Liver (tissue), 9 donors: ENCODE results near the gene ZSCAN5A. TPM values are rescaled to one million over a fixed set of nuclear protein-coding genes. Genes with fewer than 3 reads are reported as not detected.
A peak's percentile ranks its signal among the peaks of the same experiment; 100 is the strongest.
"Not testable (repeated sequence)": the region's sequence is repeated elsewhere in the genome, so short reads cannot be mapped to it uniquely, and the experiment has no call there.

ENCODE experiments used
- DNase-seq: peaks from one replicate; pipeline ENCODE4 v3.0.0-alpha.2; 2017; ENCODE audit warnings: low spot score
- H3K27ac ChIP-seq, 2 donors: one replicate each; pipeline ENCODE4 v1.7.0; 2013; ENCODE audit warnings: inconsistent platforms in 2 of 2, low read length in 2 of 2, control low read depth in 1 of 2, low read depth in 1 of 2, mild to moderate bottlenecking in 1 of 2
- H3K27me3 ChIP-seq, 4 donors: one replicate each; pipeline versions ENCODE4 v1.6.1 to v1.7.0; 2013; ENCODE audit warnings: low read length in 3 of 4, inconsistent platforms in 1 of 4, mild to moderate bottlenecking in 1 of 4, moderate library complexity in 1 of 4; ENCODE audit not compliant: control insufficient read depth in 4 of 4, insufficient read depth in 4 of 4
- H3K36me3 ChIP-seq, 4 donors: one replicate each; pipeline versions ENCODE4 v1.6.1 to v1.7.0; 2013; ENCODE audit warnings: low read length in 3 of 4, mild to moderate bottlenecking in 3 of 4, low read depth in 1 of 4, moderate library complexity in 1 of 4; ENCODE audit not compliant: control insufficient read depth in 4 of 4, insufficient read depth in 3 of 4
- H3K4me1 ChIP-seq, 4 donors: one replicate each; pipeline versions ENCODE4 v1.6.1 to v1.7.0; 2013; ENCODE audit warnings: low read length in 3 of 4, mild to moderate bottlenecking in 3 of 4, moderate library complexity in 1 of 4; ENCODE audit not compliant: control insufficient read depth in 4 of 4, insufficient read depth in 4 of 4
- H3K4me3 ChIP-seq, 3 donors: one replicate each; pipeline versions ENCODE4 v1.6.1 to v1.7.0; 2013; ENCODE audit warnings: low read length in 3 of 3, control low read depth in 1 of 3, low read depth in 1 of 3, mild to moderate bottlenecking in 1 of 3
- H3K9ac ChIP-seq, 2 donors: one replicate each; pipeline ENCODE4 v1.7.0; 2013; ENCODE audit warnings: low read length in 2 of 2, mild to moderate bottlenecking in 2 of 2, moderate library complexity in 2 of 2, control low read depth in 1 of 2, low read depth in 1 of 2
- H3K9me3 ChIP-seq, 4 donors: one replicate each; pipeline versions ENCODE4 v1.6.1 to v1.7.0; 2013; ENCODE audit warnings: low read length in 3 of 4; ENCODE audit not compliant: control insufficient read depth in 4 of 4
- CTCF ChIP-seq: fragments of 150-350 bp; IDR thresholded peaks from 2 replicates; pipeline ENCODE4 v1.5.1; 2017; ENCODE audit warnings: improper control_type of control experiment, low read depth, low read length; ENCODE audit not compliant: missing input control
- HNF4A ChIP-seq, 2 donors: conservative IDR thresholded peaks; 2 replicates each; pipeline ENCODE4 v1.6.1; 2016; ENCODE audit warnings: antibody characterized with exemption in 2 of 2, mild to moderate bottlenecking in 2 of 2
- NR2F2 ChIP-seq: IDR thresholded peaks from 2 replicates; pipeline ENCODE4 v1.6.1; 2016; ENCODE audit warnings: antibody characterized with exemption
- RAD21 ChIP-seq, 2 donors: IDR thresholded peaks; 2 replicates each; pipeline ENCODE4 v1.6.1; 2016; ENCODE audit warnings: antibody characterized with exemption in 2 of 2, mild to moderate bottlenecking in 2 of 2
- YY1 ChIP-seq: IDR thresholded peaks from 2 replicates; pipeline ENCODE4 v1.6.1; 2016; ENCODE audit warnings: antibody characterized with exemption, mild to moderate bottlenecking
- WGBS: extraction: QIAGEN DNeasy Blood & Tissue Kit; methylation state at CpG from one replicate; pipeline ENCODE4 v1.1.7; 2013; 5-methylcytosine and 5-hydroxymethylcytosine counted together
- polyA plus RNA-seq, 2 donors: library from polyadenylated mRNA; stranded (reverse) in 1 of 2; unstranded in 1 of 2; fragments of 200-250 nt in 1 of 2; fragments of >200 nt in 1 of 2; fragmentation: Nextera tagmentation in 1 of 2; extraction: Ambion mirVana in 1 of 2; gene quantifications; one replicate each; pipeline versions ENCODE4 v1.2.1 to v1.2.3, GENCODE V29; 2013 to 2015
- total RNA-seq, 2 donors: library from RNA; depleted of rRNA; stranded (reverse); fragments of >200 nt; gene quantifications; one replicate each; pipeline ENCODE4 v1.2.3, GENCODE V29; 2014
- TF ChIP-seq, protein P1 (sequence below): IDR thresholded peaks from 2 replicates; pipeline ENCODE4 v1.6.1; 2016; ENCODE audit warnings: antibody characterized with exemption
- donor health status: healthy.
- donor health status: healthy.
- donor health status: healthy.
- donor health status: healthy.
- donor health status: healthy.

Gene ZSCAN5A
- total and polyA plus RNA-seq, 4 donors: 2.2 to 9.6 (median 5.0) TPM

- no peak for DNase-seq
- Histone ChIP-seq H3K4me3 (no peak overlapping the region), H3K4me1 (no peaks in the 10 kb centered on the region), H3K9me3 (no peaks in the 10 kb centered on the region), H3K9ac (no peak overlapping the region), H3K27me3 (no peaks in the 10 kb centered on the region), H3K27ac (no peak overlapping the region), H3K36me3 (no peaks in the 10 kb centered on the region)
- TF ChIP-seq NR2F2 (no peak), RAD21 (IDR thresholded peaks at IDR 0.05) (peak; percentile 79 to 83), CTCF (peak; percentile 39)
- 51% methylated on average over 5 of the region's 5 CpGs for WGBS
Measured at GRCh38 chr19:56253737-56254136, 60.9 kb downstream of the ZSCAN5A start.

DNA sequence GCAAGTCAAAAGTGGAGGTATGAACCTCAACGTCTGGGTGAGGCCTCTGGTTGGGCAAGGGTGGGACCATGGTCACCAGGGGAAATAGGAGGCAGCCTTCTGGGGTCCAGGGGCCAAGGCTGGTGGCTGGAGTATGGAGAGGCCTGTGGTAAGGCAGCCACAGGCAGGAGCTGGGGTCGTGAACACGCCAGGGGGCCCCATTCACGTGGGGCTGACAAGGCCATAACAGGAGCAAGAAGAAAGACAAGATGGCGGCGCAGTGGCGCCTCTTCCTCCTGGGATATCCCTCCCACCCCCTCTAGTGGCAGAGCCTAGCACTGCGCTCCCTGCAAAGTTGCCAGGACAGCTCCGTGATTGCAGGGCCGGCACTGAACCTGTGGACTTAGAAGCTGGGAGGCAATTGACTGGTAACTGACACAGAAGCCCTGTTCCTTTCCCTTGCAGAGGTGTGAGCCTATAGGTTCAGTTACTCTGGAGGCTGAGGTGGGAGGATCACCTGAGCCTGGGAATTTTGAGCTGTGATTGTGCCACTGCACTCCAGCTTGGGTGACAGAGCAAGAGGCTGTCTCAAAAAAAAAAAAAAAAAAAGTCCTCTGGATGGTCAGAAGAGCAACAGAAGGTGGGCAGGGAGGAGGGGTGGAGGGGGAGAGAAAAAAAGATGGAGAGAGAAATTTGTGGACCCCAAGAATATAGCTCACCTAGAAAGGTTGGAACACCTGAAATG is 61.8 kb downstream of the ZSCAN5A start:
- Histone ChIP-seq H3K9me3 (no peaks in the 10 kb centered on the region), H3K9ac (no peak overlapping the region), H3K27ac (no peak overlapping the region), H3K36me3 (no peaks in the 10 kb centered on the region), H3K4me1 (no peaks in the 10 kb centered on the region), H3K27me3 (no peaks in the 10 kb centered on the region), H3K4me3 (no peak overlapping the region)
- DNase-seq: peak; percentile 85
- WGBS: 42% methylated on average over 10 of the region's 10 CpGs
- TF ChIP-seq, protein P1, sequence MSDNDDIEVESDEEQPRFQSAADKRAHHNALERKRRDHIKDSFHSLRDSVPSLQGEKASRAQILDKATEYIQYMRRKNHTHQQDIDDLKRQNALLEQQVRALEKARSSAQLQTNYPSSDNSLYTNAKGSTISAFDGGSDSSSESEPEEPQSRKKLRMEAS: no peak
- TF ChIP-seq CTCF (peak; percentile 82), YY1 (peak; percentile 91), RAD21 (IDR thresholded peaks at IDR 0.05) (peak; percentile 75 to 86), HNF4A (conservative IDR thresholded peaks at IDR 0.05) (peak in 1 of 2 donors; percentile 25)

DNA sequence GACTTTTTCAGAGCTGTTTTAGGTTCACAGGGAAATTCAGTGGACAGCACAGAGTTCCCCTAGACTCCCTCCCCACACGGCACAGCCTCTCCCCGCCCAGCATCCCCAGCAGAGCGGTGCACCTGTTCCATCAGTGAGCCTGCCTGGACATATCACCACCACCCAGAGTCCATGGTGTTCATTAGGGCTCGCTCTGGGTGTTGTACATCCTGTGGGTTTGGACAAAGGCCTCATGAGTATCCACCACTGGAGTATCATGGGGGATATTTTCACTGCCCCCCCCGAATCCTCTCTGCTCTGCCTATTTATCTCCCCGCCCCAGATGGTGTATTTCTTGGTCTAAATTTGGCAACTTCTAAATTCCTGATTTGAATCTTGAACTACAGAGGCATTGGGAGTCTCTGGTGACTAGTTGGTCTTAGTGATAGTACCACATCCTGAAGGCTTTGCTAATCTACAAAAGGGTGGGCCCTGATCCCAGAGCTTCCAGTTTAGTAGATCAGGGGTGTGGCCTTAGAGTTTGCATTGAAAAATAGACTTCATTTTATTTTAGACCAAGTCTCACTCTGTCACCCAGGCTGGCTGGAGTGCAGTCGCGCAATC is 65.8 kb downstream of the ZSCAN5A start:
- DNase-seq, H3K9ac ChIP-seq, H3K27ac ChIP-seq, H3K4me1 ChIP-seq, H3K36me3 ChIP-seq, H3K27me3 ChIP-seq, H3K4me3 ChIP-seq, H3K9me3 ChIP-seq: not testable (repeated sequence)
- WGBS: 96% methylated on average over 8 of the region's 8 CpGs

DNA sequence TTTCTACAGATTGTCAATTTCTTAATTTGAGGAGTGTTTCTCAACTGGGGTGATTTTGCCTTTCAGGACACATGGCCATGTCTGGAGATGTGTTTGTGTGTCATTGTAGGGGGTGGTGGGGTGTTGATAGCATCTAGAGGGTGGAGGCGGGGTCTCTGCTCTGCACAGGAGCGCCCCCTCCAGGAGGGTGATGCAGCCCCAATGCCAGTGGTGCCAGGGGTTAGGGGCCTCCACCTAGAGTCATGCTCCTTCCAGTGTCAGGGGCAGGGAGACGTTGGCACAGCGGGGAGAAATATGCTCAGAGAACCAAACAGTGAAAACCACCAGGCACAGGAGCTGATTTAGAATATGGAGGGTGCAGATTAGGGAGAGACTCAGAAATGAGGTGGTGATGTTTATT is 68.9 kb downstream of the ZSCAN5A start:
- not testable (repeated sequence) for H3K27me3 ChIP-seq, H3K4me3 ChIP-seq, H3K9ac ChIP-seq, H3K27ac ChIP-seq, H3K4me1 ChIP-seq, DNase-seq, H3K9me3 ChIP-seq, H3K36me3 ChIP-seq
- 94% methylated on average over 4 of the region's 4 CpGs for WGBS
